ENCODE measurements around the gene NFKB1.

Gene NFKB1

GRCh38 chr4:102506523-102506922, 5.4 kb downstream of the NFKB1 start:
- no peak for FAIRE-seq

GRCh38 chr4:102511830-102512605, 10.9 kb downstream of the NFKB1 start:
- FAIRE-seq: no peak
- DNase-seq (ENCODE audit: insufficient read length, low spot score): no peak
- no peak for TF ChIP-seq CTCF (IDR thresholded peaks at IDR 0.05; ENCODE audit: insufficient read depth, missing control alignments)

More at GRCh38 chr4:102506523-102506922, 5.4 kb downstream of the NFKB1 start:
- TF ChIP-seq CTCF (IDR thresholded peaks at IDR 0.05; ENCODE audit: insufficient read depth, missing control alignments): no peak
- DNase-seq (ENCODE audit: insufficient read length, low spot score): no peak

- no peak for FAIRE-seq
- DNase-seq (ENCODE audit: insufficient read length, low spot score): no peak
- no peak for TF ChIP-seq CTCF (IDR thresholded peaks at IDR 0.05; ENCODE audit: insufficient read depth, missing control alignments)
Observed at GRCh38 chr4:102514298-102514964, 13.3 kb downstream of the NFKB1 start.

GRCh38 chr4:102517753-102518152, 16.6 kb downstream of the NFKB1 start:
- FAIRE-seq: no peak
- no peak for DNase-seq (ENCODE audit: insufficient read length, low spot score)
- TF ChIP-seq CTCF (IDR thresholded peaks at IDR 0.05; ENCODE audit: insufficient read depth, missing control alignments): no peak

- TF ChIP-seq CTCF (IDR thresholded peaks at IDR 0.05; ENCODE audit: insufficient read depth, missing control alignments): no peak
- no peak for DNase-seq (ENCODE audit: insufficient read length, low spot score)
- no peak for FAIRE-seq
Observed at GRCh38 chr4:102518703-102519131, 17.6 kb downstream of the NFKB1 start.

- no peak for TF ChIP-seq CTCF (IDR thresholded peaks at IDR 0.05; ENCODE audit: insufficient read depth, missing control alignments)
- DNase-seq (ENCODE audit: insufficient read length, low spot score) (no peak), FAIRE-seq (no peak)
Observed at GRCh38 chr4:102519925-102520324, 18.8 kb downstream of the NFKB1 start.

- TF ChIP-seq CTCF (IDR thresholded peaks at IDR 0.05; ENCODE audit: insufficient read depth, missing control alignments): no peak
- FAIRE-seq (no peak), DNase-seq (ENCODE audit: insufficient read length, low spot score) (no peak)
Observed at GRCh38 chr4:102521570-102521969, 20.4 kb downstream of the NFKB1 start.

Measured in D721Med (cell line).